Upper lobe of right lung (tissue), 1 donor: ENCODE results near the gene SMARCB1. TPM values are rescaled to one million over a fixed set of nuclear protein-coding genes. Genes with fewer than 3 reads are reported as not detected.

Experiments used
- ATAC-seq: fragments of 200-7000 bp; cut with Tn5 transposase; one replicate; pipeline ENCODE4 v1.9.1; 2020; ENCODE audit warnings: mild to moderate bottlenecking, moderate library complexity
- DNase-seq: peaks from one replicate; pipeline ENCODE4 v3.0.0-alpha.2; 2020
- H3K27ac ChIP-seq: fragments of 200-600 bp; one replicate; pipeline ENCODE4 v1.8.0; 2022
- H3K27me3 ChIP-seq: fragments of 200-600 bp; one replicate; pipeline ENCODE4 v1.8.0; 2022; ENCODE audit warnings: mild to moderate bottlenecking
- H3K36me3 ChIP-seq: fragments of 200-600 bp; one replicate; pipeline ENCODE4 v1.8.0; 2022
- H3K4me1 ChIP-seq: fragments of 200-600 bp; one replicate; pipeline ENCODE4 v1.8.0; 2022
- H3K4me3 ChIP-seq: fragments of 200-600 bp; one replicate; pipeline ENCODE4 v1.8.0; 2022; ENCODE audit warnings: mild to moderate bottlenecking
- H3K9me3 ChIP-seq: fragments of 200-600 bp; one replicate; pipeline ENCODE4 v1.8.0; 2022
- CTCF ChIP-seq: fragments of 200-600 bp; IDR thresholded peaks from one replicate; pipeline ENCODE4 v1.8.0; 2022; ENCODE audit warnings: antibody characterized with exemption
- intact Hi-C: fragments of 100-400 bp; cut with DNase I; formaldehyde crosslinking; loops from one replicate; pipeline ENCODE4 v1.11.0; 2022
- total RNA-seq: library from RNA; stranded (reverse); fragmentation: NEBNext Ultra II Directional; extraction: Animal tissue kit (Norgen Biotek cat#: 25700); gene quantifications from one replicate; pipeline ENCODE4 v1.2.1, GENCODE V29; 2021
- donor health status: DM: no; HTN: yes; CAD: no; lungs with severe emphysema.

The SMARCB1 gene
- total RNA-seq, 1 donor from 2014 or later: 59.6 TPM

GRCh38 chr22:23787600-23787896 is 782 bp downstream of the SMARCB1 start:
- ATAC-seq (no peak), DNase-seq (no peak)
- no peak for TF ChIP-seq CTCF
- peaks cover 28% of the 10 kb centered on the region for H3K4me1 ChIP-seq
- no peaks in the 10 kb centered on the region for H3K9me3 ChIP-seq
- peak overlapping the region; percentile 99 for H3K27ac ChIP-seq
- peaks cover 10% of the 10 kb centered on the region for H3K36me3 ChIP-seq
- H3K4me3 ChIP-seq: peak overlapping the region; percentile 94
- intact Hi-C loops: no loop called here
- H3K27me3 ChIP-seq: no peaks in the 10 kb centered on the region

GRCh38 chr22:23787910-23788309 is 1.1 kb downstream of the SMARCB1 start:
- Histone ChIP-seq H3K4me1 (peaks cover 28% of the 10 kb centered on the region), H3K36me3 (peaks cover 14% of the 10 kb centered on the region), H3K27me3 (no peaks in the 10 kb centered on the region), H3K9me3 (no peaks in the 10 kb centered on the region), H3K27ac (peak overlapping the region; percentile 99), H3K4me3 (peak overlapping the region; percentile 94)
- ATAC-seq: no peak
- intact Hi-C loops: no loop called here
- DNase-seq: no peak
- TF ChIP-seq CTCF: no peak

- H3K36me3 ChIP-seq: peaks cover 26% of the 10 kb centered on the region
- no peak for DNase-seq
- H3K4me1 ChIP-seq: peaks cover 28% of the 10 kb centered on the region
- no peak for TF ChIP-seq CTCF
- no peak for ATAC-seq
- intact Hi-C loops: no loop called here
- H3K9me3 ChIP-seq: no peaks in the 10 kb centered on the region
- no peak overlapping the region for H3K27ac ChIP-seq
- no peaks in the 10 kb centered on the region for H3K27me3 ChIP-seq
- H3K4me3 ChIP-seq: no peak overlapping the region
Measured at GRCh38 chr22:23789121-23789520, 2.4 kb downstream of the SMARCB1 start.

GRCh38 chr22:23789638-23790037 is 2.9 kb downstream of the SMARCB1 start:
- H3K36me3 ChIP-seq: peaks cover 31% of the 10 kb centered on the region
- no peaks in the 10 kb centered on the region for H3K27me3 ChIP-seq
- ATAC-seq: no peak
- H3K27ac ChIP-seq: no peak overlapping the region
- TF ChIP-seq CTCF: no peak
- no peaks in the 10 kb centered on the region for H3K9me3 ChIP-seq
- H3K4me3 ChIP-seq: no peak overlapping the region
- intact Hi-C loops: no loop called here
- H3K4me1 ChIP-seq: peaks cover 28% of the 10 kb centered on the region
- DNase-seq: no peak

- Histone ChIP-seq H3K9me3 (no peaks in the 10 kb centered on the region), H3K4me3 (no peak overlapping the region), H3K4me1 (peaks cover 26% of the 10 kb centered on the region), H3K27me3 (no peaks in the 10 kb centered on the region), H3K36me3 (peaks cover 45% of the 10 kb centered on the region), H3K27ac (no peak overlapping the region)
- ATAC-seq: no peak
- TF ChIP-seq CTCF: no peak
- intact Hi-C loops: no loop called here
- no peak for DNase-seq
Measured at GRCh38 chr22:23790819-23791737, 4.3 kb downstream of the SMARCB1 start.
